H9 (cell line): ENCODE data around the gene SEPTIN3. TPM values are rescaled to one million over a fixed set of nuclear protein-coding genes. Genes with fewer than 3 reads are reported as not detected.

Experiments used
- DNase-seq: peaks from one replicate; pipeline ENCODE4 v3.0.0-alpha.2; 2017
- H2AFZ ChIP-seq: one replicate; pipeline ENCODE4 v1.6.1; 2013; ENCODE audit warnings: mild to moderate bottlenecking, low read length, control low read depth, moderate library complexity
- H2AK5ac ChIP-seq: 2 replicates; pipeline ENCODE4 v1.6.1; 2013; ENCODE audit warnings: low read length, control low read depth, mixed read lengths; ENCODE audit not compliant: insufficient read length
- H2BK120ac ChIP-seq: one replicate; pipeline ENCODE4 v1.6.1; 2013; ENCODE audit warnings: low read depth, mild to moderate bottlenecking, low read length, control low read depth, inconsistent platforms; ENCODE audit not compliant: poor library complexity, severe bottlenecking
- H2BK12ac ChIP-seq: 2 replicates; pipeline ENCODE4 v1.6.1; 2013; ENCODE audit warnings: low read length, control low read depth, mixed read lengths, low read depth; ENCODE audit not compliant: insufficient read length
- H2BK15ac ChIP-seq: 2 replicates; pipeline ENCODE4 v1.6.1; 2013; ENCODE audit warnings: low read depth, low read length, control low read depth
- H2BK20ac ChIP-seq: one replicate; pipeline ENCODE4 v1.6.1; 2013; ENCODE audit warnings: low read depth, mild to moderate bottlenecking, low read length, control low read depth, inconsistent platforms; ENCODE audit not compliant: poor library complexity, severe bottlenecking
- H2BK5ac ChIP-seq: 2 replicates; pipeline ENCODE4 v1.6.1; 2013; ENCODE audit warnings: low read length, control low read depth, mixed read lengths; ENCODE audit not compliant: insufficient read length
- H3K14ac ChIP-seq: 2 replicates; pipeline ENCODE4 v1.6.1; 2013; ENCODE audit warnings: low read length, control low read depth; ENCODE audit not compliant: insufficient read depth
- H3K18ac ChIP-seq: 2 replicates; pipeline ENCODE4 v1.6.1; 2013; ENCODE audit warnings: low read depth, mild to moderate bottlenecking, mixed read lengths, low read length, control low read depth; ENCODE audit not compliant: insufficient read length
- H3K23ac ChIP-seq: 2 replicates; pipeline ENCODE4 v1.6.1; 2013; ENCODE audit warnings: low read length, control low read depth, mixed read lengths, low read depth; ENCODE audit not compliant: insufficient read length
- H3K23me2 ChIP-seq: 2 replicates; pipeline ENCODE4 v1.6.1; 2013; ENCODE audit warnings: low read depth, mild to moderate bottlenecking, mixed read lengths, low read length, control low read depth; ENCODE audit not compliant: insufficient read length, poor library complexity, severe bottlenecking
- H3K27ac ChIP-seq: 2 replicates; pipeline ENCODE4 v1.5.1; 2013; ENCODE audit warnings: low read length, control low read depth, mixed read lengths, low read depth; ENCODE audit not compliant: insufficient read length
- H3K27me3 ChIP-seq: 2 replicates; pipeline ENCODE4 v1.6.1; 2013; ENCODE audit warnings: low read length, control low read depth, inconsistent platforms; ENCODE audit not compliant: insufficient read depth
- H3K4ac ChIP-seq: 2 replicates; pipeline ENCODE4 v1.6.1; 2013; ENCODE audit warnings: low read depth, mild to moderate bottlenecking, control low read depth, inconsistent platforms, low read length, moderate library complexity
- H3K4me1 ChIP-seq: 2 replicates; pipeline ENCODE4 v1.6.1; 2013; ENCODE audit warnings: low read length, control low read depth, inconsistent platforms; ENCODE audit not compliant: insufficient read depth
- H3K4me2 ChIP-seq: 2 replicates; pipeline ENCODE4 v1.6.1; 2013; ENCODE audit warnings: low read length, control low read depth, mixed read lengths; ENCODE audit not compliant: insufficient read length, insufficient read depth
- H3K56ac ChIP-seq: 2 replicates; pipeline ENCODE4 v1.6.1; 2013; ENCODE audit warnings: low read depth, mild to moderate bottlenecking, mixed read lengths, low read length, control low read depth; ENCODE audit not compliant: insufficient read length
- H3K79me1 ChIP-seq: 2 replicates; pipeline ENCODE4 v1.6.1; 2013; ENCODE audit warnings: low read depth, mild to moderate bottlenecking, moderate library complexity, low read length, control low read depth, inconsistent platforms; ENCODE audit not compliant: insufficient read depth, poor library complexity, severe bottlenecking
- H3K79me2 ChIP-seq: 2 replicates; pipeline ENCODE4 v1.6.1; 2013; ENCODE audit warnings: low read length, control low read depth, inconsistent platforms; ENCODE audit not compliant: insufficient read depth
- H3K9ac ChIP-seq: 2 replicates; pipeline ENCODE4 v1.6.1; 2013; ENCODE audit warnings: low read length, control low read depth, mixed read lengths; ENCODE audit not compliant: insufficient read length; ENCODE audit errors: extremely low read depth
- H3K9me3 ChIP-seq: one replicate; pipeline ENCODE4 v1.6.1; 2013; ENCODE audit warnings: low read depth, low read length, inconsistent platforms; ENCODE audit not compliant: control insufficient read depth
- H3T11ph ChIP-seq: one replicate; pipeline ENCODE4 v1.6.1; 2013; ENCODE audit warnings: mild to moderate bottlenecking, low read length, control low read depth, inconsistent platforms
- H4K20me1 ChIP-seq: one replicate; pipeline ENCODE4 v1.6.1; 2013; ENCODE audit not compliant: control insufficient read depth, insufficient read length, insufficient read depth
- H4K5ac ChIP-seq: 2 replicates; pipeline ENCODE4 v1.6.1; 2013; ENCODE audit warnings: low read depth, mild to moderate bottlenecking, mixed read lengths, low read length, control low read depth; ENCODE audit not compliant: insufficient read length
- H4K8ac ChIP-seq: replicated peaks from 2 replicates; pipeline ENCODE4 v1.6.1; 2013; ENCODE audit warnings: low read length, control low read depth, mixed read lengths, low read depth; ENCODE audit not compliant: insufficient read length
- H4K91ac ChIP-seq: 2 replicates; pipeline ENCODE4 v1.6.1; 2013; ENCODE audit warnings: low read depth, mild to moderate bottlenecking, moderate library complexity, mixed read lengths, low read length, control low read depth; ENCODE audit not compliant: insufficient read length
- H3K27ac Mint-ChIP-seq, 3 experiments: 2 replicates in 2 of 3; 3 replicates in 1 of 3; pipeline ENCODE4 v1.8.0; 2020 to 2021; ENCODE audit warnings: mixed read lengths in 3 of 3, mild to moderate bottlenecking in 1 of 3, moderate library complexity in 1 of 3
- H3K27me3 Mint-ChIP-seq: 2 replicates; pipeline ENCODE4 v1.8.0; 2021; ENCODE audit warnings: low read depth, mild to moderate bottlenecking, moderate library complexity, mixed read lengths
- H3K36me3 Mint-ChIP-seq, 3 experiments: 2 replicates in 2 of 3; 3 replicates in 1 of 3; pipeline ENCODE4 v1.8.0; 2020 to 2021; ENCODE audit warnings: low read depth in 3 of 3, mixed read lengths in 3 of 3; ENCODE audit not compliant: insufficient read depth in 1 of 3
- H3K4me1 Mint-ChIP-seq, 2 experiments: 2 replicates each; pipeline ENCODE4 v1.8.0; 2020; ENCODE audit warnings: mixed read lengths in 2 of 2
- H3K4me3 Mint-ChIP-seq, 2 experiments: 2 replicates in 1 of 2; 3 replicates in 1 of 2; pipeline ENCODE4 v1.8.0; 2020 to 2021; ENCODE audit warnings: mild to moderate bottlenecking in 2 of 2, mixed read lengths in 2 of 2, moderate library complexity in 1 of 2
- H3K9me3 Mint-ChIP-seq, 2 experiments: 2 replicates in 1 of 2; 3 replicates in 1 of 2; pipeline ENCODE4 v1.8.0; 2020; ENCODE audit warnings: mild to moderate bottlenecking in 2 of 2, mixed read lengths in 2 of 2, moderate library complexity in 1 of 2
- WGBS: extraction: QIAGEN DNeasy Blood & Tissue Kit; methylation state at CpG from one replicate; pipeline ENCODE4 v1.1.7; 2013; ENCODE audit warnings: missing lambda C conversion rate, low lambda C conversion rate, mixed read lengths; ENCODE audit not compliant: insufficient read length; ENCODE audit errors: extremely low coverage; 5-methylcytosine and 5-hydroxymethylcytosine counted together
- total RNA-seq: library from RNA; stranded (reverse); gene quantifications from 2 replicates; pipeline ENCODE4 v1.2.1, GENCODE V29; 2021
- TF ChIP-seq, protein P1 (sequence below): fragments of 200-600 bp; sonication (generic); conservative IDR thresholded peaks from 3 replicates; pipeline ENCODE4 v1.8.0; 2021; ENCODE audit warnings: antibody characterized with exemption, mild to moderate bottlenecking

The SEPTIN3 gene
- total RNA-seq, 1 experiment from 2014 or later: 33.3 TPM

DNA sequence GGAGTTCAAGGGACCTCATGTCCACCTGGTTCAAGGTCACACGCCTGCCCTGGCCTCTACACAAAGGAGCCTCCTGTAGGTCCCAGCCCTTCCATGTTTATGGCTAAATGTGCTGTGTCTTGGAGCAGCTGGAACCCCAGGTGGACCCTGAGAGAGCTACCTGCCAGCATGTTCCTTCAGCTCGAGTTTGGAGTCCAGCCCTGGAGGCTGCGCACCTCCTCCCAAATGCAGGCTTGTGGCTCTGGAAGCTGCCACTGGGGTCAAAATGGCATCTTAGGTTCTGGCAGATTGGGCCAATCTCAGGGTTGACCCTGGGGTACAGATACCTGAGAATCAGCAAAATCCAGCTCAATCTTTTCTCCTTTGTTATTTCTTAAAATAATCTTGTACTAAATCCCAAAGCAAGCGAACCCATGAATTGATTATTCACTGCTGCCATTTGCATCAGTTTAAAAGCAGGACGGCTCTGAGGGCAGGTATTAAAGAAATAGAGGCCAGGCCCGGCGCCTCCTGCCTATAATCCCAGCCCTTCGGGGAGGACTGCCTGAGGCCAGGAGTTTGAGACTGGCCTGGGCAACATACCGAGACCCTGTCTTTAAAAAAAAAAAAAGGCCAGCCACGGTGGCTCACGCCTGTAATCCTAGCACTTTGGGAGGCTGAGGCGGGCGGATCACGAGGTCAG lies 45.5 kb upstream of the SEPTIN3 start:
- Histone ChIP-seq H2AK5ac (no peak overlapping the region), H3K4me1 (peaks cover 3% of the 10 kb centered on the region; the same call in 1 of the 2 replicates), H3K27ac (no peak overlapping the region), H4K8ac (no peak overlapping the region), H3T11ph (no peak overlapping the region), H3K56ac (no peak overlapping the region), H4K20me1 (no peaks in the 10 kb centered on the region), H3K27me3 (peaks cover 11% of the 10 kb centered on the region), H3K79me2 (no peaks in the 10 kb centered on the region), H3K9ac (no peak overlapping the region), H3K23ac (no peak overlapping the region), H3K79me1 (no peaks in the 10 kb centered on the region), H2BK120ac (no peak overlapping the region), H2BK20ac (no peak overlapping the region), H4K91ac (no peak overlapping the region), H3K9me3 (no peaks in the 10 kb centered on the region), H4K5ac (no peak overlapping the region), H3K4me2 (no peak overlapping the region), H3K23me2 (peaks cover 10% of the 10 kb centered on the region), H2AFZ (no peak overlapping the region), H2BK5ac (no peak overlapping the region), H2BK12ac (no peak overlapping the region), H2BK15ac (no peak overlapping the region), H3K4ac (no peak overlapping the region), H3K18ac (no peak overlapping the region), H3K14ac (no peak overlapping the region; the same call in 1 of the 2 replicates)
- DNase-seq: no peak
- no peak overlapping the region for H3K4me3 Mint-ChIP-seq
- peaks cover 79% of the 10 kb centered on the region for H3K27me3 Mint-ChIP-seq
- H3K9me3 Mint-ChIP-seq: no peaks in the 10 kb centered on the region
- H3K4me1 Mint-ChIP-seq: peaks cover 13 to 21% of the 10 kb centered on the region in 2 experiments
- H3K36me3 Mint-ChIP-seq: peaks cover 0 to 4% (median 3%) of the 10 kb centered on the region in 3 experiments; a peak in 4 of 7 replicates
- H3K27ac Mint-ChIP-seq: no peak overlapping the region
- TF ChIP-seq, protein P1, sequence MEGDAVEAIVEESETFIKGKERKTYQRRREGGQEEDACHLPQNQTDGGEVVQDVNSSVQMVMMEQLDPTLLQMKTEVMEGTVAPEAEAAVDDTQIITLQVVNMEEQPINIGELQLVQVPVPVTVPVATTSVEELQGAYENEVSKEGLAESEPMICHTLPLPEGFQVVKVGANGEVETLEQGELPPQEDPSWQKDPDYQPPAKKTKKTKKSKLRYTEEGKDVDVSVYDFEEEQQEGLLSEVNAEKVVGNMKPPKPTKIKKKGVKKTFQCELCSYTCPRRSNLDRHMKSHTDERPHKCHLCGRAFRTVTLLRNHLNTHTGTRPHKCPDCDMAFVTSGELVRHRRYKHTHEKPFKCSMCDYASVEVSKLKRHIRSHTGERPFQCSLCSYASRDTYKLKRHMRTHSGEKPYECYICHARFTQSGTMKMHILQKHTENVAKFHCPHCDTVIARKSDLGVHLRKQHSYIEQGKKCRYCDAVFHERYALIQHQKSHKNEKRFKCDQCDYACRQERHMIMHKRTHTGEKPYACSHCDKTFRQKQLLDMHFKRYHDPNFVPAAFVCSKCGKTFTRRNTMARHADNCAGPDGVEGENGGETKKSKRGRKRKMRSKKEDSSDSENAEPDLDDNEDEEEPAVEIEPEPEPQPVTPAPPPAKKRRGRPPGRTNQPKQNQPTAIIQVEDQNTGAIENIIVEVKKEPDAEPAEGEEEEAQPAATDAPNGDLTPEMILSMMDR: no peak
- WGBS: no CpG with 5 or more reads among the region's 14 CpGs
